ENCODE results near the gene CDH22. TPM values are rescaled to one million over a fixed set of nuclear protein-coding genes. Genes with fewer than 3 reads are reported as not detected.

CDH22 gene
- total and polyA plus RNA-seq, 2 donors (not counting 1 experiment from before 2014, with no cell fraction given): not detected

GRCh38 chr20:46226602-46227001 is 81.7 kb downstream of the CDH22 start:
- H3K4me3 ChIP-seq (ENCODE audit: control extremely low read depth in 1 of 5, extremely low read depth in 1 of 5, insufficient read depth in 1 of 5, low read depth in 2 of 5, low read length in 4 of 5): no peak overlapping the region
- no peak overlapping the region for H3K4me3 Mint-ChIP-seq
- no peak for TF ChIP-seq EZH2 (IDR thresholded peaks at IDR 0.05; ENCODE audit: borderline replicate concordance, insufficient read depth, low read depth, low read length, poor library complexity, severe bottlenecking)
- no peak for TF ChIP-seq CTCF (IDR thresholded peaks at IDR 0.05)
- DNase-seq (no peak), ATAC-seq (ENCODE audit: low read depth) (no peak)
- ChIA-PET CTCF (interaction anchor here (1.5 kb wide), 1 partner anchor 10 kb away, joined by 3 read pairs; no protein-coding TSS in a partner anchor), POLR2A (no interaction called here)
- no peaks in the 10 kb centered on the region for H3K4me1 Mint-ChIP-seq
- no peaks in the 10 kb centered on the region for H4K20me1 ChIP-seq (ENCODE audit: control insufficient read depth, insufficient read depth, low read length, poor library complexity, severe bottlenecking)
- H3K27ac Mint-ChIP-seq: no peak overlapping the region
- H3K4me2 ChIP-seq (replicated peaks; ENCODE audit: low read depth, low read length, poor library complexity, severe bottlenecking): no peak overlapping the region
- no peaks in the 10 kb centered on the region for H3K4me1 ChIP-seq (ENCODE audit: control insufficient read depth in 2 of 2, insufficient read depth in 2 of 2, low read length in 2 of 2)
- H3K9me3 ChIP-seq (ENCODE audit: control extremely low read depth in 1 of 3, control insufficient read depth in 2 of 3, insufficient read depth in 1 of 3, low read length in 2 of 3): peaks cover 0 to 7% (median 0%) of the 10 kb centered on the region in 3 donors
- intact Hi-C loops (cut with micrococcal nuclease): no loop called here
- H3K27ac ChIP-seq (ENCODE audit: low read length in 2 of 2): no peak overlapping the region
- no peaks in the 10 kb centered on the region for H3K79me2 ChIP-seq (ENCODE audit: control insufficient read depth, insufficient read depth, low read length)
- WGBS (ENCODE audit: insufficient coverage): 55% methylated on average over 4 of the region's 8 CpGs
- no peak overlapping the region for H2AFZ ChIP-seq (ENCODE audit: insufficient read depth, low read depth, low read length, poor library complexity, severe bottlenecking)
- no peaks in the 10 kb centered on the region for H3K36me3 ChIP-seq (replicated peaks in 1 of 2; ENCODE audit: control extremely low read depth in 1 of 2, control insufficient read depth in 1 of 2, extremely low read depth in 1 of 2, insufficient read depth in 2 of 2, low read length in 1 of 2)
- H3K27me3 ChIP-seq (replicated peaks in 1 of 4; ENCODE audit: control extremely low read depth in 1 of 4, control insufficient read depth in 3 of 4, insufficient read depth in 4 of 4, low read length in 3 of 4): peaks cover 0 to 25% (median 0%) of the 10 kb centered on the region in 4 experiments
- no peaks in the 10 kb centered on the region for H3K9me3 Mint-ChIP-seq (ENCODE audit: insufficient read depth)
- H3K9ac ChIP-seq (ENCODE audit: low read length): no peak overlapping the region
- H3K27me3 Mint-ChIP-seq: peaks cover 42% of the 10 kb centered on the region

- ChIA-PET CTCF (no interaction called here), POLR2A (no interaction called here)
- no peak overlapping the region for H3K4me3 ChIP-seq (ENCODE audit: control extremely low read depth in 1 of 5, extremely low read depth in 1 of 5, insufficient read depth in 1 of 5, low read depth in 2 of 5, low read length in 4 of 5)
- Mint-ChIP-seq H3K4me1 (no peaks in the 10 kb centered on the region), H3K4me3 (no peak overlapping the region), H3K27me3 (peaks cover 28% of the 10 kb centered on the region), H3K9me3 (ENCODE audit: insufficient read depth) (no peaks in the 10 kb centered on the region), H3K27ac (no peak overlapping the region)
- peaks cover 0 to 5% (median 0%) of the 10 kb centered on the region in 3 donors for H3K9me3 ChIP-seq (ENCODE audit: control extremely low read depth in 1 of 3, control insufficient read depth in 2 of 3, insufficient read depth in 1 of 3, low read length in 2 of 3)
- H3K4me2 ChIP-seq (replicated peaks; ENCODE audit: low read depth, low read length, poor library complexity, severe bottlenecking): no peak overlapping the region
- no peaks in the 10 kb centered on the region for H3K79me2 ChIP-seq (ENCODE audit: control insufficient read depth, insufficient read depth, low read length)
- H3K4me1 ChIP-seq (ENCODE audit: control insufficient read depth in 2 of 2, insufficient read depth in 2 of 2, low read length in 2 of 2): no peaks in the 10 kb centered on the region
- TF ChIP-seq CTCF (IDR thresholded peaks at IDR 0.05) (no peak), EZH2 (IDR thresholded peaks at IDR 0.05; ENCODE audit: borderline replicate concordance, insufficient read depth, low read depth, low read length, poor library complexity, severe bottlenecking) (no peak)
- no peak overlapping the region for H3K27ac ChIP-seq (ENCODE audit: low read length in 2 of 2)
- WGBS (ENCODE audit: insufficient coverage): 64% methylated on average over 12 of the region's 14 CpGs
- intact Hi-C loops (cut with micrococcal nuclease): no loop called here
- H3K27me3 ChIP-seq (replicated peaks in 1 of 4; ENCODE audit: control extremely low read depth in 1 of 4, control insufficient read depth in 3 of 4, insufficient read depth in 4 of 4, low read length in 3 of 4): peaks cover 0 to 11% (median 0%) of the 10 kb centered on the region in 4 experiments
- no peak for ATAC-seq (ENCODE audit: low read depth)
- H3K36me3 ChIP-seq (replicated peaks in 1 of 2; ENCODE audit: control extremely low read depth in 1 of 2, control insufficient read depth in 1 of 2, extremely low read depth in 1 of 2, insufficient read depth in 2 of 2, low read length in 1 of 2): no peaks in the 10 kb centered on the region
- no peak overlapping the region for H2AFZ ChIP-seq (ENCODE audit: insufficient read depth, low read depth, low read length, poor library complexity, severe bottlenecking)
- DNase-seq: no peak
- no peaks in the 10 kb centered on the region for H4K20me1 ChIP-seq (ENCODE audit: control insufficient read depth, insufficient read depth, low read length, poor library complexity, severe bottlenecking)
- no peak overlapping the region for H3K9ac ChIP-seq (ENCODE audit: low read length)
Measured at GRCh38 chr20:46222521-46223007, 85.7 kb downstream of the CDH22 start.
